H1 (cell line): ENCODE measurements around the gene ME3. TPM values are rescaled to one million over a fixed set of nuclear protein-coding genes. Genes with fewer than 3 reads are reported as not detected.

Experiments used
- CTCF ChIA-PET: fragments of 300-600 bp; sonication (Branson Sonifier 250); formaldehyde crosslinking; loops from one replicate; lab custom pipeline; 2021; ENCODE audit not compliant: partially characterized antibody; lab: Charles Lee
- POLR2A ChIA-PET: fragments of 300-600 bp; sonication (Branson Sonifier 250); formaldehyde crosslinking; loops from one replicate; lab custom pipeline; 2021; ENCODE audit warnings: inconsistent platforms; ENCODE audit not compliant: partially characterized antibody; lab: Charles Lee
- DNase-seq, 2 experiments: peaks; one replicate each; pipeline versions ENCODE4 v3.0.0 to v3.0.0-alpha.2; 2010 to 2022; ENCODE audit warnings: low spot score in 2 of 2, low read depth in 1 of 2, mixed read lengths in 1 of 2
- FAIRE-seq: peaks from 2 replicates; lab custom pipeline; 2011; peaks lifted over from hg19 to GRCh38; lab: Jason Lieb, UNC
- H2AFZ ChIP-seq: 2 replicates; pipeline ENCODE4 v1.8.1; 2012; ENCODE audit warnings: low read length, inconsistent platforms
- H2AK5ac ChIP-seq: 2 replicates; pipeline ENCODE4 v1.6.1; 2013; ENCODE audit warnings: low read depth, low read length
- H2BK120ac ChIP-seq: replicated peaks from 2 replicates; pipeline ENCODE3; 2013; ENCODE audit warnings: low read depth, low read length, inconsistent platforms
- H2BK12ac ChIP-seq: 2 replicates; pipeline ENCODE4 v1.6.1; 2013; ENCODE audit warnings: low read depth, low read length
- H2BK15ac ChIP-seq: 2 replicates; pipeline ENCODE4 v1.6.1; 2013; ENCODE audit warnings: low read length
- H2BK20ac ChIP-seq: 2 replicates; pipeline ENCODE4 v1.6.1; 2013; ENCODE audit warnings: low read length
- H2BK5ac ChIP-seq: 2 replicates; pipeline ENCODE4 v1.6.1; 2013; ENCODE audit warnings: low read depth, low read length
- H3K14ac ChIP-seq: 2 replicates; pipeline ENCODE4 v1.6.1; 2013; ENCODE audit warnings: inconsistent platforms; ENCODE audit not compliant: insufficient read length
- H3K18ac ChIP-seq: 2 replicates; pipeline ENCODE4 v1.6.1; 2013; ENCODE audit warnings: low read length; ENCODE audit errors: extremely low read depth
- H3K23ac ChIP-seq: 2 replicates; pipeline ENCODE4 v1.6.1; 2013; ENCODE audit warnings: inconsistent platforms; ENCODE audit not compliant: insufficient read length
- H3K23me2 ChIP-seq: 2 replicates; pipeline ENCODE4 v1.6.1; 2013; ENCODE audit warnings: low read depth, low read length
- H3K27ac ChIP-seq: 2 replicates; pipeline ENCODE4 v1.6.1; 2011; ENCODE audit warnings: low read depth, low read length, inconsistent platforms
- H3K27me3 ChIP-seq, 4 experiments: replicated peaks in 1 of 4; 1 replicate in 1 of 4; 2 replicates in 3 of 4; pipeline versions ENCODE4 v1.6.1 to v1.8.1; 2011 to 2013; ENCODE audit warnings: low read length in 3 of 4, mild to moderate bottlenecking in 3 of 4, inconsistent platforms in 2 of 4, mixed read lengths in 2 of 4, moderate library complexity in 1 of 4; ENCODE audit not compliant: control insufficient read depth in 3 of 4, insufficient read depth in 3 of 4; ENCODE audit errors: extremely low read depth in 1 of 4
- H3K36me3 ChIP-seq, 4 experiments: 2 replicates each; pipeline versions ENCODE4 v1.6.1 to v1.8.1; 2011 to 2013; ENCODE audit warnings: mild to moderate bottlenecking in 4 of 4, low read length in 3 of 4, moderate library complexity in 2 of 4, control low read depth in 1 of 4, inconsistent platforms in 1 of 4; ENCODE audit not compliant: insufficient read depth in 4 of 4, control insufficient read depth in 2 of 4
- H3K4ac ChIP-seq: replicated peaks from 2 replicates; pipeline ENCODE3; 2013; ENCODE audit warnings: low read length, low read depth, mixed read lengths, inconsistent platforms; ENCODE audit not compliant: insufficient read length
- H3K4me1 ChIP-seq, 4 experiments: replicated peaks in 1 of 4; 1 replicate in 1 of 4; 2 replicates in 3 of 4; pipeline versions ENCODE4 v1.6.1 to v1.8.1; 2011 to 2013; ENCODE audit warnings: low read length in 3 of 4, inconsistent platforms in 2 of 4, mixed read lengths in 1 of 4; ENCODE audit not compliant: insufficient read depth in 4 of 4, control insufficient read depth in 3 of 4
- H3K4me2 ChIP-seq, 2 experiments: 2 replicates each; pipeline versions ENCODE4 v1.6.1 to v1.8.1; 2011 to 2013; ENCODE audit warnings: low read depth in 2 of 2, low read length in 2 of 2, control low read depth in 1 of 2, inconsistent platforms in 1 of 2, mild to moderate bottlenecking in 1 of 2; ENCODE audit not compliant: insufficient read depth in 1 of 2
- H3K4me3 ChIP-seq, 4 experiments: fragments of 200-600, 300-600 bp in 1 of 4; sonication (generic), shearing (Covaris generic), sonication (Bioruptor Twin) in 1 of 4; 2 replicates each; pipeline versions ENCODE4 v1.5.1 to v1.8.1; 2011 to 2016; ENCODE audit warnings: low read length in 4 of 4, low read depth in 3 of 4, control low read depth in 2 of 4, inconsistent platforms in 2 of 4, mild to moderate bottlenecking in 2 of 4, mixed read lengths in 1 of 4, moderate library complexity in 1 of 4; ENCODE audit not compliant: insufficient read depth in 2 of 4; ENCODE audit errors: extremely low read depth in 1 of 4
- H3K56ac ChIP-seq: replicated peaks from 2 replicates; pipeline ENCODE3; 2013; ENCODE audit warnings: low read depth, mild to moderate bottlenecking, mixed read lengths, low read length, inconsistent platforms; ENCODE audit not compliant: insufficient read length
- H3K79me1 ChIP-seq: 2 replicates; pipeline ENCODE4 v1.6.1; 2013; ENCODE audit warnings: low read depth, low read length, control low read depth
- H3K79me2 ChIP-seq, 2 experiments: 2 replicates each; pipeline versions ENCODE4 v1.6.1 to v1.8.1; 2012 to 2013; ENCODE audit warnings: low read length in 2 of 2, mild to moderate bottlenecking in 2 of 2, inconsistent platforms in 1 of 2; ENCODE audit not compliant: insufficient read depth in 2 of 2, control insufficient read depth in 1 of 2
- H3K9ac ChIP-seq, 4 experiments: replicated peaks in 1 of 4; 1 replicate in 1 of 4; 2 replicates in 3 of 4; pipeline versions ENCODE4 v1.6.1 to v1.8.1; 2011 to 2013; ENCODE audit warnings: low read depth in 3 of 4, low read length in 3 of 4, control low read depth in 2 of 4, mild to moderate bottlenecking in 2 of 4, moderate library complexity in 2 of 4, inconsistent platforms in 1 of 4; ENCODE audit errors: extremely low read depth in 1 of 4
- H3K9me3 ChIP-seq, 2 experiments: 2 replicates each; pipeline versions ENCODE4 v1.6.1 to v1.8.1; 2012 to 2013; ENCODE audit warnings: mild to moderate bottlenecking in 2 of 2, moderate library complexity in 2 of 2, control low read depth in 1 of 2, inconsistent platforms in 1 of 2, low read depth in 1 of 2, low read length in 1 of 2, mixed read lengths in 1 of 2; ENCODE audit not compliant: insufficient read depth in 2 of 2
- H4K20me1 ChIP-seq, 2 experiments: replicated peaks in 1 of 2; 2 replicates each; pipeline versions ENCODE3 to v1.8.1; 2011 to 2013; ENCODE audit warnings: inconsistent platforms in 2 of 2, low read length in 2 of 2, mild to moderate bottlenecking in 1 of 2; ENCODE audit not compliant: insufficient read depth in 2 of 2, control insufficient read depth in 1 of 2
- H4K5ac ChIP-seq: 2 replicates; pipeline ENCODE4 v1.6.1; 2013; ENCODE audit warnings: low read length, low read depth, mixed read lengths, inconsistent platforms; ENCODE audit not compliant: insufficient read length
- H4K8ac ChIP-seq: 2 replicates; pipeline ENCODE4 v1.8.0; 2013; ENCODE audit warnings: mild to moderate bottlenecking, moderate library complexity, low read length, inconsistent platforms; ENCODE audit not compliant: insufficient read depth; ENCODE audit errors: extremely low read depth
- H4K91ac ChIP-seq: replicated peaks from 2 replicates; pipeline ENCODE3; 2013; ENCODE audit warnings: low read length, mixed read lengths, inconsistent platforms; ENCODE audit not compliant: insufficient read length
- BCL11A ChIP-seq, 2 experiments: IDR thresholded peaks; one replicate each; pipeline ENCODE4 v1.6.1; 2011; ENCODE audit warnings: low read depth in 2 of 2, low read length in 2 of 2, mild to moderate bottlenecking in 2 of 2
- HDAC2 ChIP-seq, 2 experiments: fragments of 300-600 bp in 1 of 2; sonication (generic) in 1 of 2; IDR thresholded peaks; 2 replicates each; pipeline ENCODE4 v1.6.1; 2011 to 2012; ENCODE audit warnings: low read depth in 2 of 2, low read length in 2 of 2, mild to moderate bottlenecking in 2 of 2, moderate library complexity in 2 of 2, borderline replicate concordance in 1 of 2, inconsistent platforms in 1 of 2
- HDAC6 ChIP-seq: IDR thresholded peaks from one replicate; pipeline ENCODE4 v1.7.1; 2012; ENCODE audit warnings: low read depth, mild to moderate bottlenecking, inconsistent platforms, low read length, moderate library complexity
- NRF1 ChIP-seq: IDR thresholded peaks from 2 replicates; pipeline ENCODE4 v1.6.1; 2011; ENCODE audit warnings: mild to moderate bottlenecking, low read depth, low read length, improper control_type of control experiment
- POLR2A ChIP-seq, 2 experiments: IDR thresholded peaks; 1 replicate in 1 of 2; 2 replicates in 1 of 2; pipeline ENCODE4 v1.6.1; 2011; ENCODE audit warnings: low read depth in 2 of 2, low read length in 2 of 2, mild to moderate bottlenecking in 2 of 2; ENCODE audit errors: control extremely low read depth in 1 of 2
- POU5F1 ChIP-seq: IDR thresholded peaks from 2 replicates; pipeline ENCODE4 v1.6.1; 2011; ENCODE audit warnings: low read depth, mild to moderate bottlenecking, low read length, moderate library complexity
- RAD21 ChIP-seq, 2 experiments: IDR thresholded peaks in 1 of 2; conservative IDR thresholded peaks in 1 of 2; 2 replicates each; pipeline ENCODE4 v1.6.1; 2011; ENCODE audit warnings: low read depth in 2 of 2, low read length in 2 of 2, improper control_type of control experiment in 1 of 2, inconsistent platforms in 1 of 2, mild to moderate bottlenecking in 1 of 2, moderate library complexity in 1 of 2
- SIRT6 ChIP-seq: IDR thresholded peaks from one replicate; pipeline ENCODE4 v1.7.1; 2012; ENCODE audit warnings: low read length, inconsistent platforms
- SUZ12 ChIP-seq: fragments of 200-600 bp; sonication (generic); IDR thresholded peaks from 2 replicates; pipeline ENCODE4 v1.6.1; 2012; ENCODE audit warnings: mild to moderate bottlenecking, inconsistent platforms, low read length, moderate library complexity, mixed read lengths
- TBP ChIP-seq: IDR thresholded peaks from 2 replicates; pipeline ENCODE4 v1.6.1; 2011; ENCODE audit warnings: low read depth, low read length, improper control_type of control experiment
- WGBS, 2 experiments: shearing (Covaris generic) in 1 of 2; methylation state at CpG; one replicate each; pipeline versions ENCODE4 v1.1.6 to v1.1.7; 2013 to 2015; ENCODE audit warnings: low lambda C conversion rate in 2 of 2, mixed read lengths in 2 of 2, inconsistent platforms in 1 of 2, low coverage in 1 of 2, missing lambda C conversion rate in 1 of 2; ENCODE audit not compliant: insufficient replicate concordance in 2 of 2, insufficient coverage in 1 of 2, insufficient read length in 1 of 2; ENCODE audit errors: extremely low coverage in 1 of 2, missing lambda C conversion rate in 1 of 2; 5-methylcytosine and 5-hydroxymethylcytosine counted together
- polyA plus RNA-seq, 7 experiments: library from polyadenylated mRNA; depleted of rRNA in 3 of 7; stranded (reverse) in 5 of 7; unstranded in 2 of 7; fragments of >200 nt in 5 of 7; fragments of 200-250 nt in 2 of 7; gene quantifications; 1 replicate in 5 of 7; 2 replicates in 1 of 7; 4 replicates in 1 of 7; pipeline versions ENCODE4 v1.2.1 to v1.2.3, GENCODE V29; 2011 to 2013; ENCODE audit warnings: missing spikeins in 2 of 7, mixed read lengths in 2 of 7
- total RNA-seq: library from RNA; stranded (reverse); fragmentation: NEBNext Ultra II Directional; extraction: Animal tissue kit (Norgen Biotek cat#: 25700); gene quantifications from 2 replicates; pipeline ENCODE4 v1.2.1, GENCODE V29; 2021
- TF ChIP-seq, protein P1 (sequence below): IDR thresholded peaks from 2 replicates; pipeline ENCODE4 v1.6.1; 2012; ENCODE audit warnings: inconsistent platforms

Gene ME3
- total and polyA plus RNA-seq, 2 of the 8 experiments (the other 6 are each of a cell fraction or from before 2014, with no cell fraction given) = 1.5 to 2.8 TPM

DNA sequence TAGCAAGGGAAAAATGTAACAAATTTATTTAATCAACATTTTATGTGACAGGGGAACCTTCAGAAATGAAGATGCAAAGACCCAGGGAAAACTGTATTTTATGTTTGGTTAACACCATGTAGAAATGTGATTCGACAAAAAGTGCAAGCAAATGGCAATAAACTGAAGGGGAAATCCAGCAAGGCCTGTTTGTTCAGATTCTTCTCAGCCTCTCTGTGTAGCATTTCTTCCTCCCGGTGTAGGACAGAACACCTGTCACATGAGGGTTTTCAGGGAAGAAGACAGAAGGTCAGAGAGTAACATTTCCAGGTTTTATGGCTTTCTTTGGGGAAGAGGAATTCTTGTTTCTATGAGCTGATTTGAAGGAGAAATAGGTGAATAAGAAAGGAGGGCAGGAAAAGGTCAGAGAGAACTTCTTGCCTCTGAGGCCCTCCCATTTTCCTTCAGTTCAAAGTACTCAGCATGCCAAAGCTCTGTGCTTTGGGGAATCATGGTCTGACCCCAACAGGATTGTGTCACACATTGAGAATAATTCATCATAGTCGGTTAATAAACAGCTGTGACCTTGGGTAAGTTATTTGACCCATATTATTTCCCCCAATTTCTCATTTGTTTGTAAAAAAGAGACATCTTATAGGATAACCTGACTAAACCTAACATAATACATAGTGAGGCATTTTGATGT is 45.5 kb upstream of the ME3 start:
- no peak overlapping the region for H2BK5ac ChIP-seq
- no peaks in the 10 kb centered on the region for H3K4me1 ChIP-seq
- no peak overlapping the region for H2AK5ac ChIP-seq
- H2BK120ac ChIP-seq = no peak overlapping the region
- no peak overlapping the region for H3K18ac ChIP-seq
- no peaks in the 10 kb centered on the region for H3K79me1 ChIP-seq
- no peaks in the 10 kb centered on the region for H3K79me2 ChIP-seq
- H3K23ac ChIP-seq = no peak overlapping the region
- TF ChIP-seq RAD21 (IDR thresholded peaks at IDR 0.05 in 1 of 2, conservative IDR thresholded peaks at IDR 0.05 in 1 of 2; ENCODE audit: low read depth in 2 of 2, low read length in 2 of 2) (no peak), POU5F1 (no peak), HDAC6 (no peak), POLR2A (IDR thresholded peaks at IDR 0.05; ENCODE audit: control extremely low read depth in 1 of 2, low read depth in 2 of 2, low read length in 2 of 2) (no peak), BCL11A (IDR thresholded peaks at IDR 0.05; ENCODE audit: low read depth in 2 of 2, low read length in 2 of 2) (no peak), SIRT6 (no peak), NRF1 (no peak), SUZ12 (no peak), TBP (no peak), HDAC2 (IDR thresholded peaks at IDR 0.05; ENCODE audit: borderline replicate concordance in 1 of 2, low read depth in 2 of 2, low read length in 2 of 2) (no peak)
- TF ChIP-seq, protein P1, sequence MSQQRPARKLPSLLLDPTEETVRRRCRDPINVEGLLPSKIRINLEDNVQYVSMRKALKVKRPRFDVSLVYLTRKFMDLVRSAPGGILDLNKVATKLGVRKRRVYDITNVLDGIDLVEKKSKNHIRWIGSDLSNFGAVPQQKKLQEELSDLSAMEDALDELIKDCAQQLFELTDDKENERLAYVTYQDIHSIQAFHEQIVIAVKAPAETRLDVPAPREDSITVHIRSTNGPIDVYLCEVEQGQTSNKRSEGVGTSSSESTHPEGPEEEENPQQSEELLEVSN = no peak
- TF ChIP-seq, all 59 proteins: peak for 0
- Histone ChIP-seq H3K4ac (no peak overlapping the region), H3K27me3 (no peaks in the 10 kb centered on the region), H3K36me3 (no peaks in the 10 kb centered on the region), H3K23me2 (peaks cover 3% of the 10 kb centered on the region; the same call in 1 of the 2 replicates), H3K9me3 (0 out of 4 replicates have a peak, but pooled peaks cover 0 to 6% of the 10 kb centered on the region in 2 experiments), H3K4me2 (no peak overlapping the region), H2BK12ac (no peak overlapping the region), H3K14ac (no peak overlapping the region), H2BK20ac (no peak overlapping the region), H2AFZ (no peak overlapping the region), H4K8ac (no peak overlapping the region), H3K56ac (no peak overlapping the region), H3K9ac (no peak overlapping the region), H2BK15ac (no peak overlapping the region), H3K4me3 (no peak overlapping the region), H3K27ac (no peak overlapping the region), H4K20me1 (peaks cover 0 to 1% of the 10 kb centered on the region in 2 experiments), H4K5ac (no peak overlapping the region), H4K91ac (no peak overlapping the region)
- ChIA-PET CTCF (interaction anchor here (0.7 kb wide), 1 partner anchor 229 kb away, joined by 3 read pairs; no protein-coding TSS in a partner anchor), POLR2A (no interaction called here)
- FAIRE-seq (no peak), DNase-seq (no peak)
- 63% methylated on average over 3 of the region's 3 CpGs; no CpG with 5 or more reads in 1 of the 2 experiments for WGBS, 2 experiments
